ENCODE data around the gene MICALL1. TPM values are rescaled to one million over a fixed set of nuclear protein-coding genes. Genes with fewer than 3 reads are reported as not detected.
A peak's percentile ranks its signal among the peaks of the same experiment; 100 is the strongest.
"Not testable (repeated sequence)": the region's sequence is repeated elsewhere in the genome, so short reads cannot be mapped to it uniquely, and the experiment has no call there.

MICALL1 gene
- polyA plus RNA-seq, 1 experiment, result 12.1 TPM

GRCh38 chr22:37943825-37944198, 37.7 kb downstream of the MICALL1 start:
- CTCF ChIA-PET, result no interaction called here
- Histone ChIP-seq H3K27me3 (ENCODE audit: control insufficient read depth, insufficient read depth, low read length) (no peaks in the 10 kb centered on the region), H3K27ac (ENCODE audit: low read depth, low read length) (no peak overlapping the region), H3K4me3 (ENCODE audit: low read depth, low read length) (no peak overlapping the region), H3K9me3 (ENCODE audit: control insufficient read depth, insufficient read depth, low read length) (no peaks in the 10 kb centered on the region; the same call in 1 of the 2 replicates)
- TF ChIP-seq CTCF (IDR thresholded peaks at IDR 0.05; ENCODE audit: low read depth, low read length), result no peak
- no peak for DNase-seq (ENCODE audit: low read depth, low spot score)
- POLR2A ChIA-PET, result no interaction called here

- CTCF ChIA-PET; POLR2A ChIA-PET; H3K4me3 ChIP-seq (ENCODE audit: low read depth, low read length); H3K27ac ChIP-seq (ENCODE audit: low read depth, low read length); DNase-seq (ENCODE audit: low read depth, low spot score); H3K9me3 ChIP-seq (ENCODE audit: control insufficient read depth, insufficient read depth, low read length); H3K27me3 ChIP-seq (ENCODE audit: control insufficient read depth, insufficient read depth, low read length): not testable (repeated sequence)
These were observed 38.3 kb downstream of the MICALL1 start for GRCh38 chr22:37944423-37944822.

GRCh38 chr22:37947142-37947795, 41.2 kb downstream of the MICALL1 start:
- POLR2A ChIA-PET; H3K27me3 ChIP-seq (ENCODE audit: control insufficient read depth, insufficient read depth, low read length); DNase-seq (ENCODE audit: low read depth, low spot score); H3K9me3 ChIP-seq (ENCODE audit: control insufficient read depth, insufficient read depth, low read length); H3K27ac ChIP-seq (ENCODE audit: low read depth, low read length); H3K4me3 ChIP-seq (ENCODE audit: low read depth, low read length): not testable (repeated sequence)
- CTCF ChIA-PET, result interaction anchor here (0.7 to 1.8 kb wide), 2 partner anchors 13 to 18 kb away, joined by 4 to 8 read pairs; no protein-coding TSS in a partner anchor

GRCh38 chr22:37951305-37951704, 45.2 kb downstream of the MICALL1 start:
- H3K27ac ChIP-seq (ENCODE audit: low read depth, low read length), result no peak overlapping the region
- ChIA-PET CTCF (interaction anchor here (0.6 to 1.8 kb wide), 5 partner anchors 9 to 64 kb away, joined by 4 to 15 read pairs (median 6); no protein-coding TSS in a partner anchor), POLR2A (interaction anchor here (0.7 kb wide), 1 partner anchor 410 kb away, joined by 8 read pairs; no protein-coding TSS in a partner anchor)
- no peak for DNase-seq (ENCODE audit: low read depth, low spot score)
- no peak overlapping the region for H3K4me3 ChIP-seq (ENCODE audit: low read depth, low read length)
- no peaks in the 10 kb centered on the region; the same call in 1 of the 2 replicates for H3K9me3 ChIP-seq (ENCODE audit: control insufficient read depth, insufficient read depth, low read length)
- H3K27me3 ChIP-seq (ENCODE audit: control insufficient read depth, insufficient read depth, low read length), result no peaks in the 10 kb centered on the region
- peak; percentile 24; the same call in 1 of the 2 replicates for TF ChIP-seq CTCF (IDR thresholded peaks at IDR 0.05; ENCODE audit: low read depth, low read length)

- CTCF ChIA-PET, result interaction anchor here (0.7 to 1.8 kb wide), 3 partner anchors 13 to 203 kb away, joined by 3 to 15 read pairs (median 7); no protein-coding TSS in a partner anchor
- H3K27me3 ChIP-seq (ENCODE audit: control insufficient read depth, insufficient read depth, low read length); DNase-seq (ENCODE audit: low read depth, low spot score); H3K9me3 ChIP-seq (ENCODE audit: control insufficient read depth, insufficient read depth, low read length); H3K27ac ChIP-seq (ENCODE audit: low read depth, low read length); POLR2A ChIA-PET: not testable (repeated sequence)
- peak overlapping the region; percentile 100 for H3K4me3 ChIP-seq (ENCODE audit: low read depth, low read length)
These were observed 46.5 kb downstream of the MICALL1 start for GRCh38 chr22:37952629-37953028.

- no peak for TF ChIP-seq CTCF (IDR thresholded peaks at IDR 0.05; ENCODE audit: low read depth, low read length)
These were observed 47.0 kb downstream of the MICALL1 start for GRCh38 chr22:37953062-37953436.

More at GRCh38 chr22:37953062-37953436, 47.0 kb downstream of the MICALL1 start:
- Histone ChIP-seq H3K27ac (ENCODE audit: low read depth, low read length) (peak overlapping the region; percentile 52), H3K27me3 (ENCODE audit: control insufficient read depth, insufficient read depth, low read length) (no peaks in the 10 kb centered on the region), H3K4me3 (ENCODE audit: low read depth, low read length) (peak overlapping the region; percentile 100), H3K9me3 (ENCODE audit: control insufficient read depth, insufficient read depth, low read length) (no peaks in the 10 kb centered on the region; the same call in 1 of the 2 replicates)
- no peak for DNase-seq (ENCODE audit: low read depth, low spot score)
- ChIA-PET CTCF (interaction anchor here (2.4 kb wide), 1 partner anchor 12 kb away, joined by 24 read pairs; no protein-coding TSS in a partner anchor), POLR2A (interaction anchor here (0.6 to 2.1 kb wide), 3 partner anchors 7 to 66 kb away, joined by 5 to 12 read pairs (median 5); partner anchors contain the start of gene MICALL1)

Data from AG04450 (cell line).